HL-60 (cell line): ENCODE measurements around the gene PCSK5.

Experiments used
- DNase-seq, 2 experiments: peaks; one replicate each; pipeline ENCODE4 v3.0.0-alpha.2; 2010 to 2020; ENCODE audit warnings: low read depth in 1 of 2, low spot score in 1 of 2
- H3K27ac ChIP-seq: fragments of 250-450 bp; sonication (Bioruptor Pico); replicated peaks from 2 replicates; pipeline ENCODE4 v1.5.1; 2020; ENCODE audit warnings: mild to moderate bottlenecking, moderate library complexity
- H3K27me3 ChIP-seq: fragments of 250-450 bp; sonication (Bioruptor Pico); 2 replicates; pipeline ENCODE4 v1.5.1; 2021; ENCODE audit warnings: mild to moderate bottlenecking, moderate library complexity; ENCODE audit not compliant: insufficient read depth, poor library complexity, severe bottlenecking
- H3K4me3 ChIP-seq: replicated peaks from 2 replicates; pipeline ENCODE4 v1.5.1; 2011; ENCODE audit warnings: mild to moderate bottlenecking, control low read depth, low read length; ENCODE audit not compliant: insufficient read depth
- GABPA ChIP-seq: IDR thresholded peaks from 2 replicates; pipeline ENCODE4 v1.6.1; 2012; ENCODE audit warnings: low read depth
- POLR2AphosphoS5 ChIP-seq: IDR thresholded peaks from 2 replicates; pipeline ENCODE4 v1.6.1; 2012; ENCODE audit warnings: low read depth
- SPI1 ChIP-seq: IDR thresholded peaks from 2 replicates; pipeline ENCODE4 v1.6.1; 2012; ENCODE audit warnings: low read depth, mild to moderate bottlenecking, borderline replicate concordance
- TF ChIP-seq, protein P1 (sequence below): IDR thresholded peaks from 2 replicates; pipeline ENCODE4 v1.6.1; 2012; ENCODE audit warnings: low read depth; ENCODE audit not compliant: insufficient replicate concordance
- TF ChIP-seq, protein P2 (sequence below): IDR thresholded peaks from one replicate; pipeline ENCODE4 v1.5.1; 2011; ENCODE audit warnings: low read length, control low read depth, inconsistent platforms; ENCODE audit not compliant: insufficient read depth

Gene PCSK5

DNA sequence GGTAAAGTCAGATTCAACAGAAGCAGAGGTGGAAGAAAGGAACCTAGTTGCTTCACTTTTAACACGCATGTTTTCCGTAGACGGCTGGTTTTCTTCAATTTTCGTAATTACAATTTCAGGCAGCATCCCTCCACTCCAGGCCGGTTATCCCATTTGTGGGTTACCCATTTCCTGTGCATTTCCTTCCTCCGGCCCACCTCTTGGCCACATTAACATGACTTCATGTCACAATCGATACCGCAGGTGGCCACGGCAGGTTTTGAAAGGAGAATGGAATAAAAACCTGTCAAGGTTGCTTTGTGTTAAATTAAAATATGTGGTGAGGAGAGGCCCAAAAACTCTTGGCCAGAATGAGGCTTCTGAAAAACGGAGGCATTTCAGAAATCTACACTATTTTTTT, 130.2 kb downstream of the PCSK5 start:
- peak in 1 of 2 experiments; percentile 41 for DNase-seq
- no peaks in the 10 kb centered on the region for H3K27me3 ChIP-seq
- no peak for TF ChIP-seq GABPA
- TF ChIP-seq, protein P1, sequence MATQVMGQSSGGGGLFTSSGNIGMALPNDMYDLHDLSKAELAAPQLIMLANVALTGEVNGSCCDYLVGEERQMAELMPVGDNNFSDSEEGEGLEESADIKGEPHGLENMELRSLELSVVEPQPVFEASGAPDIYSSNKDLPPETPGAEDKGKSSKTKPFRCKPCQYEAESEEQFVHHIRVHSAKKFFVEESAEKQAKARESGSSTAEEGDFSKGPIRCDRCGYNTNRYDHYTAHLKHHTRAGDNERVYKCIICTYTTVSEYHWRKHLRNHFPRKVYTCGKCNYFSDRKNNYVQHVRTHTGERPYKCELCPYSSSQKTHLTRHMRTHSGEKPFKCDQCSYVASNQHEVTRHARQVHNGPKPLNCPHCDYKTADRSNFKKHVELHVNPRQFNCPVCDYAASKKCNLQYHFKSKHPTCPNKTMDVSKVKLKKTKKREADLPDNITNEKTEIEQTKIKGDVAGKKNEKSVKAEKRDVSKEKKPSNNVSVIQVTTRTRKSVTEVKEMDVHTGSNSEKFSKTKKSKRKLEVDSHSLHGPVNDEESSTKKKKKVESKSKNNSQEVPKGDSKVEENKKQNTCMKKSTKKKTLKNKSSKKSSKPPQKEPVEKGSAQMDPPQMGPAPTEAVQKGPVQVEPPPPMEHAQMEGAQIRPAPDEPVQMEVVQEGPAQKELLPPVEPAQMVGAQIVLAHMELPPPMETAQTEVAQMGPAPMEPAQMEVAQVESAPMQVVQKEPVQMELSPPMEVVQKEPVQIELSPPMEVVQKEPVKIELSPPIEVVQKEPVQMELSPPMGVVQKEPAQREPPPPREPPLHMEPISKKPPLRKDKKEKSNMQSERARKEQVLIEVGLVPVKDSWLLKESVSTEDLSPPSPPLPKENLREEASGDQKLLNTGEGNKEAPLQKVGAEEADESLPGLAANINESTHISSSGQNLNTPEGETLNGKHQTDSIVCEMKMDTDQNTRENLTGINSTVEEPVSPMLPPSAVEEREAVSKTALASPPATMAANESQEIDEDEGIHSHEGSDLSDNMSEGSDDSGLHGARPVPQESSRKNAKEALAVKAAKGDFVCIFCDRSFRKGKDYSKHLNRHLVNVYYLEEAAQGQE = no peak
- peak; percentile 59 for TF ChIP-seq POLR2AphosphoS5
- no peak for TF ChIP-seq SPI1
- TF ChIP-seq, protein P2, sequence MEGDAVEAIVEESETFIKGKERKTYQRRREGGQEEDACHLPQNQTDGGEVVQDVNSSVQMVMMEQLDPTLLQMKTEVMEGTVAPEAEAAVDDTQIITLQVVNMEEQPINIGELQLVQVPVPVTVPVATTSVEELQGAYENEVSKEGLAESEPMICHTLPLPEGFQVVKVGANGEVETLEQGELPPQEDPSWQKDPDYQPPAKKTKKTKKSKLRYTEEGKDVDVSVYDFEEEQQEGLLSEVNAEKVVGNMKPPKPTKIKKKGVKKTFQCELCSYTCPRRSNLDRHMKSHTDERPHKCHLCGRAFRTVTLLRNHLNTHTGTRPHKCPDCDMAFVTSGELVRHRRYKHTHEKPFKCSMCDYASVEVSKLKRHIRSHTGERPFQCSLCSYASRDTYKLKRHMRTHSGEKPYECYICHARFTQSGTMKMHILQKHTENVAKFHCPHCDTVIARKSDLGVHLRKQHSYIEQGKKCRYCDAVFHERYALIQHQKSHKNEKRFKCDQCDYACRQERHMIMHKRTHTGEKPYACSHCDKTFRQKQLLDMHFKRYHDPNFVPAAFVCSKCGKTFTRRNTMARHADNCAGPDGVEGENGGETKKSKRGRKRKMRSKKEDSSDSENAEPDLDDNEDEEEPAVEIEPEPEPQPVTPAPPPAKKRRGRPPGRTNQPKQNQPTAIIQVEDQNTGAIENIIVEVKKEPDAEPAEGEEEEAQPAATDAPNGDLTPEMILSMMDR = no peak
- H3K4me3 ChIP-seq = no peak overlapping the region
- no peak overlapping the region for H3K27ac ChIP-seq

DNA sequence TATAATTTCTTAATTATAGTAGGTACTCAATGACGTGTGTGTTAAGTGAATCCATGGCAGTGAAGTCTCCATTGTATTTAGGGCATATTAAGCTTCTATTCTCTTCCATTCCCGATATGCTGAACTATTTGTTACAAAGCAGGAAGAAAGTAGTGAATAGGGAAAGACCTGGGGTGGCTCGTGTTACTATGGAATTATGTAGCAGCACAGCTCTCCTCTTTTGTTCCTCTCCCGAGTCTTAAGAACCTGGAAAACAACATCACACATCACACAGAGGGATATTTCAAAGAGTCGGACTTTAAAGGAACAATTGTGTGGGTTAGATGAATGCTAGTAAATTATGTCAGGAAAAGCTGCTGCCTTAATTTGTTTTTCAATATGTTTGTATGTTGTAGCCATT, 131.8 kb downstream of the PCSK5 start:
- Histone ChIP-seq H3K27me3 (no peaks in the 10 kb centered on the region), H3K4me3 (no peak overlapping the region), H3K27ac (no peak overlapping the region)
- TF ChIP-seq GABPA (no peak), SPI1 (no peak), POLR2AphosphoS5 (no peak)
- TF ChIP-seq, protein P1 = no peak
- TF ChIP-seq, protein P2 = no peak
- no peak for DNase-seq

DNA sequence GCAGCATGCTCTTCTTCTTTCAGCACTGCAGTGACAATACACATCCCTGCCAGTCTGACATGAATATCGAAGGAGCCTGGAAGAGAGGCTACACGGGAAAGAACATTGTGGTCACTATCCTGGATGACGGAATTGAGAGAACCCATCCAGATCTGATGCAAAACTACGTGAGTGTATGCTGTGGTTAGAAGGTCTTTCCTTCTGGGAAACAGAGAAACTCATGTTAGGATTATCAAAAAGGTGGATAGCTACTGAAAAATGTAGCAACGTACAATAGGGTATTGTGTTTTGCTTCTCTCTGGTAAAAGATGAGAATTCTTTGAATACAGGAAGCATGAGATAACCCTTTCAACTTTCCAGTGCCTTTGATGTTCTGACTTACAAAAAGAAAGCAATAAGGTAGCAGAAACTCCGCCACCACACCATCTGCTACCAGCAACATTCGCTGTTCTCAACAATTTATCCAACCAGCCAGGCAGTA, 133.3 kb downstream of the PCSK5 start:
- Histone ChIP-seq H3K27ac (no peak overlapping the region), H3K4me3 (no peak overlapping the region), H3K27me3 (no peaks in the 10 kb centered on the region)
- DNase-seq = no peak
- no peak for TF ChIP-seq POLR2AphosphoS5

DNA sequence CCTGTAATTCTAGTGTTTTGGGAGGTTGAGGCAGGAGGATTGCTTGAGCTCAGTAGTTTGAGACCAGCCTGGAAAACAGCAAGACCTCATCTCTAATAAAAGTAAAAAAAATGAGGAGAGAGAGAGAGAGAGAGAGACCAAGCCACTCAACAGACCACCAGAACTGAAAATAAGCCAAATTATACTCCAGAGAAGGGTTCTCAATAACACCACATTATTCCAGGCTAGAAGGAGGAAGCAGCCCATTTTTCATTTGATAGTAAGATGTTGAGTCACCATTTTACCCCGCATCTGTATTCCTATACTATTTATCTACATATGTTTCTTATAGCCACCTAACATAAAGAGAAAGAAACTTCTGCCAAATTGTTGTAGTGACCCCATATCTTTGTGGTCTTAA, 134.8 kb downstream of the PCSK5 start:
- Histone ChIP-seq H3K4me3 (no peak overlapping the region), H3K27ac (no peak overlapping the region), H3K27me3 (no peaks in the 10 kb centered on the region)
- TF ChIP-seq, protein P2 = no peak
- TF ChIP-seq POLR2AphosphoS5 = no peak
- no peak for DNase-seq
